Endothelial cell of umbilical vein (primary cell): ENCODE measurements around the gene C12orf50. TPM values are rescaled to one million over a fixed set of nuclear protein-coding genes. Genes with fewer than 3 reads are reported as not detected.

Experiments used
- BruUV-seq: library from RNA; stranded (reverse); fragments of 400-500 nt; replicated peaks from 2 replicates; lab custom pipeline; 2021; lab: Mats Ljungman, UMichigan
- CTCF ChIA-PET: fragments of 300-600, 350-600 bp; sonication (Branson Sonifier 250); formaldehyde crosslinking; loops from one replicate; lab custom pipeline; 2021; ENCODE audit warnings: antibody characterized with exemption, inconsistent platforms; lab: Charles Lee
- POLR2A ChIA-PET: fragments of 300-600, 350-600 bp; sonication (Branson Sonifier 250); formaldehyde crosslinking; loops from one replicate; lab custom pipeline; 2021; ENCODE audit warnings: antibody characterized with exemption, inconsistent platforms; lab: Charles Lee
- DNase-seq: peaks from one replicate; pipeline ENCODE4 v3.0.0-alpha.2; 2011; ENCODE audit warnings: low read depth, low spot score
- FAIRE-seq: peaks from 2 replicates; lab custom pipeline; 2011; peaks lifted over from hg19 to GRCh38; lab: Jason Lieb, UNC
- H2AFZ ChIP-seq: 2 replicates; pipeline ENCODE4 v1.6.0; 2012; ENCODE audit warnings: low read depth, low read length, control low read depth, inconsistent platforms
- H3K27ac ChIP-seq: 2 replicates; pipeline ENCODE4 v1.5.1; 2011; ENCODE audit warnings: low read depth, mild to moderate bottlenecking, control low read depth, low read length, moderate library complexity; ENCODE audit not compliant: insufficient read depth
- H3K27me3 ChIP-seq, 2 experiments: 2 replicates each; pipeline versions ENCODE4 v1.6.0 to v1.6.1; 2011; ENCODE audit warnings: low read length in 2 of 2, mixed read lengths in 1 of 2; ENCODE audit not compliant: control insufficient read depth in 2 of 2, insufficient read depth in 2 of 2
- H3K36me3 ChIP-seq, 2 experiments: 2 replicates in 1 of 2; 3 replicates in 1 of 2; pipeline ENCODE4 v1.5.1; 2011; ENCODE audit warnings: low read length in 2 of 2, mild to moderate bottlenecking in 1 of 2, moderate library complexity in 1 of 2; ENCODE audit not compliant: control insufficient read depth in 2 of 2, insufficient read depth in 2 of 2; ENCODE audit errors: extremely low read depth in 1 of 2
- H3K4me1 ChIP-seq: 3 replicates; pipeline ENCODE4 v1.5.1; 2011; ENCODE audit warnings: mild to moderate bottlenecking, low read length; ENCODE audit not compliant: control insufficient read depth, insufficient read depth; ENCODE audit errors: extremely low read depth
- H3K4me2 ChIP-seq: 2 replicates; pipeline ENCODE4 v1.6.1; 2011; ENCODE audit warnings: low read length, control low read depth, mixed read lengths; ENCODE audit not compliant: insufficient read depth
- H3K4me3 ChIP-seq, 3 experiments: fragments of 200-600 bp in 1 of 3; sonication (generic), shearing (Covaris generic) in 1 of 3; replicated peaks in 1 of 3; 2 replicates each; pipeline ENCODE4 v1.5.1; 2011 to 2016; ENCODE audit warnings: control low read depth in 3 of 3, low read length in 3 of 3, mild to moderate bottlenecking in 2 of 3, inconsistent platforms in 1 of 3, low read depth in 1 of 3, moderate library complexity in 1 of 3; ENCODE audit not compliant: insufficient read depth in 1 of 3
- H3K79me2 ChIP-seq: 2 replicates; pipeline ENCODE4 v1.6.0; 2012; ENCODE audit warnings: low read length, inconsistent platforms; ENCODE audit not compliant: control insufficient read depth, insufficient read depth
- H3K9ac ChIP-seq: replicated peaks from 2 replicates; pipeline ENCODE3; 2011; ENCODE audit warnings: low read length, control low read depth; ENCODE audit not compliant: insufficient read depth; ENCODE audit errors: extremely low read depth
- H3K9me1 ChIP-seq: replicated peaks from 3 replicates; pipeline ENCODE4 v1.6.0; 2011; ENCODE audit warnings: mild to moderate bottlenecking, low read length; ENCODE audit not compliant: control insufficient read depth, insufficient read depth; ENCODE audit errors: extremely low read depth
- H3K9me3 ChIP-seq: replicated peaks from 2 replicates; pipeline ENCODE4 v1.5.1; 2012; ENCODE audit warnings: low read length, inconsistent platforms; ENCODE audit not compliant: control insufficient read depth, insufficient read depth
- H4K20me1 ChIP-seq: replicated peaks from 2 replicates; pipeline ENCODE3; 2011; ENCODE audit warnings: mild to moderate bottlenecking, low read length; ENCODE audit not compliant: control insufficient read depth, insufficient read depth; ENCODE audit errors: extremely low read depth
- EZH2 ChIP-seq: IDR thresholded peaks from 2 replicates; pipeline ENCODE4 v1.6.1; 2012; ENCODE audit warnings: borderline replicate concordance, low read depth, mild to moderate bottlenecking, moderate library complexity, low read length, inconsistent platforms; ENCODE audit not compliant: severe bottlenecking
- FOS ChIP-seq: IDR thresholded peaks from 2 replicates; pipeline ENCODE4 v1.6.1; 2011; ENCODE audit warnings: mild to moderate bottlenecking, low read length, moderate library complexity, borderline replicate concordance; ENCODE audit not compliant: insufficient read depth
- GATA2 ChIP-seq: IDR thresholded peaks from 2 replicates; pipeline ENCODE4 v1.7.0; 2011; ENCODE audit warnings: low read depth, mild to moderate bottlenecking, moderate library complexity, mixed read lengths, low read length; ENCODE audit not compliant: insufficient read length, insufficient read depth
- JUN ChIP-seq: IDR thresholded peaks from 2 replicates; pipeline ENCODE4 v1.6.1; 2011; ENCODE audit warnings: borderline replicate concordance, low read depth; ENCODE audit not compliant: insufficient read length, insufficient read depth
- MAX ChIP-seq: IDR thresholded peaks from 2 replicates; pipeline ENCODE4 v1.6.1; 2011; ENCODE audit not compliant: insufficient read depth, insufficient read length
- MYC ChIP-seq: IDR thresholded peaks from one replicate; pipeline ENCODE4 v1.6.1; 2011; ENCODE audit warnings: mild to moderate bottlenecking, low read depth, low read length
- POLR2A ChIP-seq: IDR thresholded peaks from 2 replicates; pipeline ENCODE4 v1.6.1; 2012; ENCODE audit warnings: low read depth, mild to moderate bottlenecking, control low read depth, low read length
- POLR2AphosphoS5 ChIP-seq: IDR thresholded peaks from 2 replicates; pipeline ENCODE4 v1.6.1; 2012; ENCODE audit warnings: low read depth, mild to moderate bottlenecking, control low read depth, low read length, moderate library complexity; ENCODE audit not compliant: insufficient read depth
- dilution Hi-C: fragments of 300-500 bp; cut with MboI; formaldehyde crosslinking; loops from one replicate; pipeline ENCODE4 v1.15.0; 2019; ENCODE audit warnings: low sequenced_read_pairs; ENCODE audit not compliant: extremely low pct_ligation_motif_present
- intact Hi-C: fragments of 100-400 bp; cut with micrococcal nuclease; formaldehyde crosslinking; loops from one replicate; pipeline ENCODE4 v1.10.0; 2022
- polyA plus RNA-seq, 4 experiments: library from polyadenylated mRNA; depleted of rRNA in 3 of 4; stranded (reverse) in 3 of 4; unstranded in 1 of 4; fragments of >200 nt; gene quantifications; 2 replicates each; pipeline versions ENCODE4 v1.2.1 to v1.2.3, GENCODE V29; 2011 to 2012; ENCODE audit warnings: missing spikeins in 1 of 4
- total RNA-seq: library from RNA; stranded (reverse); gene quantifications from 2 replicates; pipeline ENCODE4 v1.2.3, GENCODE V29; 2021
- TF ChIP-seq, protein P1 (sequence below), 2 donors: IDR thresholded peaks; 1 replicate in 1 of 2; 2 replicates in 1 of 2; pipeline ENCODE4 v1.5.1; 2011; ENCODE audit warnings: low read length in 2 of 2, mild to moderate bottlenecking in 2 of 2, moderate library complexity in 2 of 2, control low read depth in 1 of 2, inconsistent platforms in 1 of 2, low read depth in 1 of 2; ENCODE audit not compliant: insufficient read depth in 1 of 2; ENCODE audit errors: extremely low read depth in 1 of 2

The C12orf50 gene
- total and polyA plus RNA-seq, 2 donors (not counting 3 experiments of a cell fraction or from before 2014, with no cell fraction given), result 0.31 TPM; not detected in 1

DNA sequence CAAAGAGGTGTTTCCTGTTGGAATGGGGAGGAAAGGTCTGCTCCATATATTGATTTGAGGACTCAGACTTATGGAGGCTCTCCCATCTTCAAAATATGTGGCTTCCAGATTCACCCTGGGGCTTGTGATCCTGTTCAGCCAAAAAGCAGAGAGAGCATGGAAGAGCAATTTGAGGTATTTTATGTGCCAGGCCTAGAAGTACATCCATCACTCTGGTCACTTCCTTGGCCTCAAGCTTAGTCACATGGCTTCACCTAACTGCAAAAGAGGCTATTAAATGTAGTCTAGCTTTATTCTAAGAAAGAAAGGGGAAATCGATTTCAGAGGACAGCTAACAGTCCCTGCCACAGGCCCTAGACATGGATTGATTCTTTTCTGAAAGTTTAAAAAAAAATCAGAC is 86.2 kb downstream of the C12orf50 start:
- Histone ChIP-seq H3K27ac (no peak overlapping the region), H3K9ac (no peak overlapping the region), H3K9me3 (no peaks in the 10 kb centered on the region), H3K27me3 (peaks cover 0 to 1% of the 10 kb centered on the region in 2 experiments), H2AFZ (no peak overlapping the region), H3K4me3 (no peak overlapping the region), H3K36me3 (no peaks in the 10 kb centered on the region), H3K4me1 (no peaks in the 10 kb centered on the region), H3K4me2 (no peak overlapping the region), H4K20me1 (no peaks in the 10 kb centered on the region), H3K9me1 (no peaks in the 10 kb centered on the region), H3K79me2 (no peaks in the 10 kb centered on the region)
- dilution Hi-C loops (no loop called here), intact Hi-C loops (no loop called here)
- DNase-seq (no peak), FAIRE-seq (no peak)
- ChIA-PET POLR2A (no interaction called here), CTCF (no interaction called here)
- no TSS peak for BruUV-seq
- TF ChIP-seq EZH2, result no peak
- no peak for TF ChIP-seq JUN
- no peak for TF ChIP-seq MAX
- TF ChIP-seq GATA2, result no peak
- no peak for TF ChIP-seq FOS
- no peak for TF ChIP-seq MYC
- no peak for TF ChIP-seq POLR2AphosphoS5
- TF ChIP-seq, protein P1, sequence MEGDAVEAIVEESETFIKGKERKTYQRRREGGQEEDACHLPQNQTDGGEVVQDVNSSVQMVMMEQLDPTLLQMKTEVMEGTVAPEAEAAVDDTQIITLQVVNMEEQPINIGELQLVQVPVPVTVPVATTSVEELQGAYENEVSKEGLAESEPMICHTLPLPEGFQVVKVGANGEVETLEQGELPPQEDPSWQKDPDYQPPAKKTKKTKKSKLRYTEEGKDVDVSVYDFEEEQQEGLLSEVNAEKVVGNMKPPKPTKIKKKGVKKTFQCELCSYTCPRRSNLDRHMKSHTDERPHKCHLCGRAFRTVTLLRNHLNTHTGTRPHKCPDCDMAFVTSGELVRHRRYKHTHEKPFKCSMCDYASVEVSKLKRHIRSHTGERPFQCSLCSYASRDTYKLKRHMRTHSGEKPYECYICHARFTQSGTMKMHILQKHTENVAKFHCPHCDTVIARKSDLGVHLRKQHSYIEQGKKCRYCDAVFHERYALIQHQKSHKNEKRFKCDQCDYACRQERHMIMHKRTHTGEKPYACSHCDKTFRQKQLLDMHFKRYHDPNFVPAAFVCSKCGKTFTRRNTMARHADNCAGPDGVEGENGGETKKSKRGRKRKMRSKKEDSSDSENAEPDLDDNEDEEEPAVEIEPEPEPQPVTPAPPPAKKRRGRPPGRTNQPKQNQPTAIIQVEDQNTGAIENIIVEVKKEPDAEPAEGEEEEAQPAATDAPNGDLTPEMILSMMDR (IDR thresholded peaks at IDR 0.05; ENCODE audit: extremely low read depth in 1 of 2, insufficient read depth in 1 of 2, low read depth in 1 of 2, low read length in 2 of 2), result no peak
- TF ChIP-seq POLR2A, result no peak
